GM12878 (cell line): ENCODE measurements around the gene PAX5. TPM values are rescaled to one million over a fixed set of nuclear protein-coding genes. Genes with fewer than 3 reads are reported as not detected.

Source experiments
- ATAC-seq: fragments of 200-7000 bp; cut with Tn5 transposase; 3 replicates; pipeline ENCODE4 v1.9.1; 2020; ENCODE audit warnings: mild to moderate bottlenecking, moderate library complexity
- BruUV-seq: library from RNA; stranded (reverse); fragments of 400-500 nt; replicated peaks from 2 replicates; lab custom pipeline; 2021; lab: Mats Ljungman, UMichigan
- CTCF ChIA-PET: fragments of 300-600 bp; sonication (Branson Sonifier 250); formaldehyde crosslinking; extraction: SDS; loops from one replicate; lab custom pipeline; 2021; ENCODE audit warnings: inconsistent platforms; lab: Yijun Ruan, JAX
- POLR2A ChIA-PET: fragments of 350-600 bp; formaldehyde crosslinking; extraction: SDS; loops from one replicate; lab custom pipeline; 2021; ENCODE audit warnings: inconsistent platforms; lab: Charles Lee
- RAD21 ChIA-PET: fragments of 300-600 bp; sonication (Branson Sonifier 250); formaldehyde crosslinking; loops from one replicate; lab custom pipeline; 2023; ENCODE audit warnings: antibody characterized with exemption; ENCODE audit not compliant: unreplicated experiment; lab: Charles Lee
- SMC1A ChIA-PET: fragments of 300-600 bp; sonication (Branson Sonifier 250); formaldehyde crosslinking; loops from one replicate; lab custom pipeline; 2023; ENCODE audit not compliant: unreplicated experiment, uncharacterized antibody; lab: Charles Lee
- DNase-seq: peaks from one replicate; pipeline ENCODE4 v3.0.0-alpha.2; 2011; ENCODE audit warnings: low read depth, low spot score
- FAIRE-seq: peaks from 3 replicates; lab custom pipeline; 2011; peaks lifted over from hg19 to GRCh38; lab: Jason Lieb, UNC
- H2AFZ ChIP-seq: 2 replicates; pipeline ENCODE4 v1.6.0; 2011; ENCODE audit warnings: low read depth, low read length, control low read depth; ENCODE audit not compliant: control insufficient read depth
- H3K27ac ChIP-seq: 2 replicates; pipeline ENCODE4 v1.5.1; 2011; ENCODE audit warnings: control low read depth; ENCODE audit not compliant: control insufficient read depth, insufficient read depth
- H3K27me3 ChIP-seq, 2 experiments: replicated peaks in 1 of 2; 2 replicates each; pipeline versions ENCODE4 v1.6.0 to v1.6.1; 2011; ENCODE audit warnings: low read length in 1 of 2; ENCODE audit not compliant: control insufficient read depth in 2 of 2, insufficient read depth in 2 of 2
- H3K36me3 ChIP-seq, 2 experiments: 2 replicates each; pipeline ENCODE4 v1.5.1; 2011; ENCODE audit warnings: low read length in 1 of 2; ENCODE audit not compliant: control insufficient read depth in 2 of 2, insufficient read depth in 2 of 2
- H3K4me1 ChIP-seq: 2 replicates; pipeline ENCODE4 v1.6.1; 2011; ENCODE audit warnings: mild to moderate bottlenecking, low read length, moderate library complexity, mixed read lengths; ENCODE audit not compliant: control insufficient read depth, insufficient read depth
- H3K4me2 ChIP-seq: 2 replicates; pipeline ENCODE4 v1.6.0; 2011; ENCODE audit warnings: control low read depth; ENCODE audit not compliant: control insufficient read depth, insufficient read depth
- H3K4me3 ChIP-seq: fragments of 200-600 bp; sonication (generic); 2 replicates; pipeline ENCODE4 v1.5.1; 2016
- H3K79me2 ChIP-seq: 2 replicates; pipeline ENCODE4 v1.6.0; 2011; ENCODE audit warnings: low read length; ENCODE audit not compliant: control insufficient read depth, insufficient read depth
- H3K9ac ChIP-seq: 2 replicates; pipeline ENCODE4 v1.8.0; 2011; ENCODE audit warnings: low read length, control low read depth, mixed read lengths; ENCODE audit not compliant: control insufficient read depth, insufficient read depth
- H3K9me3 ChIP-seq: replicated peaks from 3 replicates; pipeline ENCODE4 v1.5.1; 2011; ENCODE audit warnings: mild to moderate bottlenecking, low read length; ENCODE audit not compliant: control insufficient read depth, insufficient read depth
- H4K20me1 ChIP-seq: 2 replicates; pipeline ENCODE4 v1.6.0; 2011; ENCODE audit not compliant: control insufficient read depth, insufficient read depth
- DPF2 ChIP-seq: fragments of 450-650 bp; IDR thresholded peaks from 2 replicates; pipeline ENCODE4 v1.6.1; 2017; ENCODE audit warnings: mild to moderate bottlenecking
- E4F1 ChIP-seq: fragments of 450-650 bp; IDR thresholded peaks from 2 replicates; pipeline ENCODE4 v1.6.1; 2018; ENCODE audit warnings: borderline replicate concordance, mild to moderate bottlenecking; ENCODE audit not compliant: partially characterized antibody
- EED ChIP-seq: sonication (generic); IDR thresholded peaks from 2 replicates; pipeline ENCODE4 v1.6.1; 2016; ENCODE audit warnings: antibody characterized with exemption, low read depth
- EP300 ChIP-seq, 2 experiments: fragments of 150-350 bp in 1 of 2; IDR thresholded peaks; 2 replicates each; pipeline ENCODE4 v1.6.1; 2011 to 2012; ENCODE audit warnings: low read depth in 2 of 2, low read length in 2 of 2, borderline replicate concordance in 1 of 2, improper control_type of control experiment in 1 of 2, inconsistent platforms in 1 of 2; ENCODE audit not compliant: control insufficient read depth in 1 of 2
- FOXM1 ChIP-seq: IDR thresholded peaks from 2 replicates; pipeline ENCODE4 v1.6.1; 2012; ENCODE audit warnings: low read depth, mild to moderate bottlenecking, inconsistent platforms, low read length, moderate library complexity
- IRF3 ChIP-seq: fragments of 450-650 bp; IDR thresholded peaks from 2 replicates; pipeline ENCODE4 v1.6.1; 2014; ENCODE audit warnings: mild to moderate bottlenecking
- KDM1A ChIP-seq: fragments of 200-600 bp; sonication (generic); IDR thresholded peaks from 2 replicates; pipeline ENCODE4 v1.6.1; 2016; ENCODE audit warnings: borderline replicate concordance
- MLLT1 ChIP-seq: fragments of 450-650 bp; IDR thresholded peaks from 2 replicates; pipeline ENCODE4 v1.6.1; 2016; ENCODE audit warnings: mild to moderate bottlenecking
- MTA3 ChIP-seq: IDR thresholded peaks from 2 replicates; pipeline ENCODE4 v1.6.1; 2012; ENCODE audit warnings: low read length, inconsistent platforms, borderline replicate concordance
- PBX3 ChIP-seq: IDR thresholded peaks from 2 replicates; pipeline ENCODE4 v1.6.1; 2011; ENCODE audit warnings: mild to moderate bottlenecking, low read depth, low read length, moderate library complexity; ENCODE audit not compliant: insufficient replicate concordance
- SREBF1 ChIP-seq: IDR thresholded peaks from 2 replicates; pipeline ENCODE4 v1.6.1; 2012; ENCODE audit warnings: mild to moderate bottlenecking, low read length
- SRF ChIP-seq, 2 experiments: IDR thresholded peaks; 2 replicates each; pipeline ENCODE4 v1.6.1; 2011; ENCODE audit warnings: low read depth in 2 of 2, low read length in 2 of 2, mild to moderate bottlenecking in 1 of 2, moderate library complexity in 1 of 2
- TARDBP ChIP-seq: IDR thresholded peaks from 2 replicates; pipeline ENCODE4 v1.6.1; 2016; ENCODE audit warnings: borderline replicate concordance
- TCF12 ChIP-seq: IDR thresholded peaks from 2 replicates; pipeline ENCODE4 v1.6.1; 2011; ENCODE audit warnings: low read depth, mild to moderate bottlenecking, low read length
- WGBS: methylation state at CpG from one replicate; pipeline ENCODE4 v1.1.6; 2016; ENCODE audit warnings: low lambda C conversion rate; ENCODE audit not compliant: insufficient replicate concordance, insufficient coverage; ENCODE audit errors: missing lambda C conversion rate; 5-methylcytosine and 5-hydroxymethylcytosine counted together
- in situ Hi-C: fragments of 300-500 bp; cut with MboI; formaldehyde crosslinking; loops from 9 replicates; pipeline ENCODE4 v1.14.3; 2018; ENCODE audit warnings: mixed read lengths
- intact Hi-C: fragments of 100-400 bp; cut with micrococcal nuclease; formaldehyde crosslinking; loops from one replicate; pipeline ENCODE4 v1.14.2; 2022; ENCODE audit not compliant: unreplicated experiment
- polyA plus RNA-seq, 11 experiments: library from polyadenylated mRNA; depleted of rRNA in 4 of 11; unstranded in 6 of 11; stranded (reverse) in 5 of 11; fragments of >200 nt; fragmentation: Nextera tagmentation in 4 of 11; fragmentation: Illumina TruSeq in 1 of 11; extraction: Ambion mirVana in 4 of 11; extraction: Trizol in 1 of 11; gene quantifications; 1 replicate in 1 of 11; 2 replicates in 10 of 11; pipeline versions ENCODE4 v1.2.1 to v1.2.3, GENCODE V29; 2011 to 2016; ENCODE audit warnings: inconsistent platforms in 2 of 11, missing spikeins in 2 of 11, low read depth in 1 of 11
- total RNA-seq, 4 experiments: library from RNA; depleted of rRNA in 3 of 4; stranded (reverse); fragments of >200 nt in 3 of 4; fragmentation: Illumina TruSeq in 1 of 4; extraction: Trizol in 1 of 4; gene quantifications; 2 replicates each; pipeline versions ENCODE4 v1.2.1 to v1.2.3, GENCODE V29; 2013 to 2021

PAX5 gene
- total and polyA plus RNA-seq, 10 of the 15 experiments (the other 5 are each of a cell fraction or from before 2014, with no cell fraction given), result 2.2 to 123 (median 31.9) TPM

GRCh38 chr9:37060833-37061232 is 26.8 kb upstream of the PAX5 start (continued):
- TF ChIP-seq MLLT1, result no peak
- TF ChIP-seq, all 136 proteins: peak for 0

GRCh38 chr9:37056046-37056920 is 22.2 kb upstream of the PAX5 start:
- Histone ChIP-seq H2AFZ (no peak overlapping the region), H3K36me3 (no peaks in the 10 kb centered on the region), H3K4me3 (no peak overlapping the region), H3K27ac (no peak overlapping the region), H3K79me2 (no peaks in the 10 kb centered on the region), H3K9ac (no peak overlapping the region), H4K20me1 (no peaks in the 10 kb centered on the region), H3K4me2 (no peak overlapping the region), H3K9me3 (no peaks in the 10 kb centered on the region), H3K4me1 (no peaks in the 10 kb centered on the region), H3K27me3 (peaks cover 0 to 3% of the 10 kb centered on the region in 2 experiments; a peak in 2 of 4 replicates)
- FAIRE-seq (no peak), ATAC-seq (no peak), DNase-seq (no peak)
- in situ Hi-C loops (no loop called here), intact Hi-C loops (no loop called here)
- SMC1A ChIA-PET, result interaction anchor here (0.7 to 1.4 kb wide), 2 partner anchors 115 to 138 kb away, joined by 3 read pairs; no protein-coding TSS in a partner anchor
- no TSS peak for BruUV-seq
- RAD21 ChIA-PET, result no interaction called here
- TF ChIP-seq E4F1, result no peak
- no peak for TF ChIP-seq SRF (IDR thresholded peaks at IDR 0.05; ENCODE audit: low read depth in 2 of 2, low read length in 2 of 2)
- no peak for TF ChIP-seq EED
- no peak for TF ChIP-seq EP300 (IDR thresholded peaks at IDR 0.05; ENCODE audit: borderline replicate concordance in 1 of 2, control insufficient read depth in 1 of 2, low read depth in 2 of 2, low read length in 2 of 2)
- no peak for TF ChIP-seq DPF2
- no peak for TF ChIP-seq IRF3
- TF ChIP-seq MTA3, result no peak
- no peak for TF ChIP-seq PBX3
- TF ChIP-seq TCF12, result no peak
- TF ChIP-seq FOXM1, result no peak
- TF ChIP-seq TARDBP, result no peak
- TF ChIP-seq SREBF1, result no peak
- no peak for TF ChIP-seq KDM1A
- WGBS, result 94% methylated on average over 2 of the region's 2 CpGs
- CTCF ChIA-PET, result interaction anchor here (0.6 kb wide), 1 partner anchor 180 kb away, joined by 5 read pairs; no protein-coding TSS in a partner anchor
- POLR2A ChIA-PET, result no interaction called here
